Activated CD4-positive, alpha-beta T cell treated with anti-CD3 and anti-CD28 coated beads, Interleukin-2, Interleukin-6, amounts not matched to agents 100 ng/mL and 50 ng/mL, durations not matched to agents 16 hours and 8 hours (primary cell): ENCODE data around the gene ATP4A.

ENCODE experiments used
- DNase-seq: peaks from one replicate; pipeline ENCODE4 v3.0.0-alpha.2; 2020

Gene ATP4A

DNA sequence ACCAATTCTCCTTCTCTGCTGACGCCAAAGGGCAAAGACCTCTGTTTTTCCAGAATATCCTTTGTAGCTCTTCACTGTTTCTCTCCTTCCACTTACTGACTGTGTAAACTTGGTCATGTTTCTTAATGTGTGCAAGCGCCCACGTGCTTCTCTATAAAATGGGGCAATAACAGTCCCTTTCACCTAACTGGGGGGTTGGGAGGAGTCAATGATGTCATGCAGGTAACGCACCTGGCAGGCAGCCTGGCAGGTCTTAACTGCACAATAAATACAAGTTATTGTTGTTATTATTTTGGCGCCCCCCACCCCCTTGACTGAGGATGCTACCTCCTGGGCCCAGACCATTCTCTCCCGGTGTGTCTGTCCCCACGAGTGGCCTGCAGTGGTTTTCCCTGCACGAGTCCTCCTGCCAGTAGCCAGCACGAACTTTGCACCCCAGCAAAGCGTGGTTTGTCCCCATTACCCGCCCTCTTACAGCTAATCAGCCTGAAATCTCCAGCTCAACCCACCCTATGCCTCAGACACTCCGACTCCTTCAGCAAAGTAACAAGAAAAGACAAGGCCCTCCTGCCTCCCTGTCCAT, 40.6 kb downstream of the ATP4A start:
- DNase-seq, result no peak

DNA sequence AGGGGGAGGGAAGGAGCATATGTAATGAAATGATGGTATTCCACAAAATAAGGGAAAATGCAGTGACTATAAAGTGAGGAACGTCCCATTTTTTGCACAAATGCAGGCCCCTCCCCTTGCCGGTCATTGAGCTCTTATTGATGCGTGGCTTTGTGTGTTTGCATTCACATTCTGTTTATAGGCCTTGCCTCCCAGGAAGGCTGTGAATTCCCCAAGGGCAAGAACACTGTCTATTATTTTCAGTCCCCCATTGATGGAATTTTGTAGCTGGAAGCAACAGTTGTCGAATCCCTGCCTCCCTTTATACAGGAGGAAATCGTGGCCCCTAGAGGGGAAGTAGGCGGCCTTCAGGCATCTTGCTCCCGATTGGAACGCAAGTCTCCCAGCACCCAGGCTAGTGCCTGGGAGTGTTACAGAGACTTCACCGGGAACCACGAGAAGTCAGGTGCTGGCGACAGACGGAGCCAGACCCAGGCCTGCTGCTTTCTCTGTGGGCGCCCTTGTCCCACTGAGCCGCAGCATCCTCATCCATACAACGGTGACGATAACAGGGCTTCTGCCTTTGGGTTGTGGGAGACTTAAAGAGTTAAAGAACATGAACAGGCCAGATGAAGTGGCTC, 42.2 kb downstream of the ATP4A start:
- DNase-seq, result no peak

DNA sequence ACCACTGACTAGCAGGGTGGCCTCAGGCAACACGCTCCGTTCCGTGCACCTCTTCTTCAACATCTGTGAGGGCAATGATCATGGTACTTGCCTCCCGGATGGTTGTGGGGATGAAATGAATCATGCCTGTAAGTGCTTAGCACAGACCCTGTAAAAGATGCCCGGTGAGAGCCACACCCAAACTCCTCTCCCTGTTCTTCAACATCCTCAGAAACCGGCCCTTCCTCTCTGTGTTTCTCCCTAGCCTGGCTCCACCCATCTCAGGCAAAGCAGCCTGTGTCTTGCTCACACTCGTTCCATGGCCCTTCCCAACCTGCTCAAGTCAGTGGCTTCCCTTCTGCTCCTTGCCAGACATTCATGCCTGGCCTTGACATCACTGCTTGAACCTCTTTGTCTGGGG, 44.2 kb downstream of the ATP4A start:
- DNase-seq, result no peak

DNA sequence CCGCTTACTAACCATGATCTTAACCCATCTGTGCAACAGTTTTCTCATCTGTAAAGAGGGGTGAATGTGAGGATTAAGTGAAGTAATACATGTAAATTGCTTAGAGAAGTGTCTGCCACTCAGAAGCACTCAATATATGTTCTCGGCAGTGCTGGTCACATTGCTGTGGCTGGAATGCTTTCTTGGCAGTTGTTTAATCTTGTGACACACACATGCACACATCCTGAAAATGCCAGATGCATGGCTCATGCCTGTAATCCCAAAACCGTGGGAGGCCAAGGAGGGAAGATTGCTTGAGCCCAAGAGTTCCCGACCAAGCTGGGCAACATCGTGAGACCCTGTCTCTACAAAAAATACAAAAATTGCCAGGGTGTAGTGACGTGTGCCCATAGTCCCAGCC, 45.1 kb downstream of the ATP4A start:
- DNase-seq, result no peak

DNA sequence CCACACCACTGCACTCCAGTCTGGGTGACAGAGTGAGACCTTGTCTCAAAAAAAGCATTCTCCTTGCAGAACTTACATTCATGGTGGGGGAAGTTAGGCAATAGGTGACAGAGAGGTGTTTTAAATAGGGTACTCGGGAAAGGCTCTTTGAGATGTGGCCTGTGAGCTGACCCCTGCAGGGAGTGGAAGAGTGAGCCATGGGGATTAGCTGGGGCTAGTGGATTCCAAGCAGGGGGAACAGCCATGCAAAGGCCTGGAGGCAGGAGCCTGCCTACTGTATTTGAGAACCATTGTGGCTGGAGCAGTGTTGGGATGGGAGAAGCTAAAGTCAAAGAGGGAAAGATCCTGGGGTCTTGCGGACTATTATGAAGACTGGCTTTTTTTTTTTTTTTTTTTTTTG, 46.1 kb downstream of the ATP4A start:
- no peak for DNase-seq

DNA sequence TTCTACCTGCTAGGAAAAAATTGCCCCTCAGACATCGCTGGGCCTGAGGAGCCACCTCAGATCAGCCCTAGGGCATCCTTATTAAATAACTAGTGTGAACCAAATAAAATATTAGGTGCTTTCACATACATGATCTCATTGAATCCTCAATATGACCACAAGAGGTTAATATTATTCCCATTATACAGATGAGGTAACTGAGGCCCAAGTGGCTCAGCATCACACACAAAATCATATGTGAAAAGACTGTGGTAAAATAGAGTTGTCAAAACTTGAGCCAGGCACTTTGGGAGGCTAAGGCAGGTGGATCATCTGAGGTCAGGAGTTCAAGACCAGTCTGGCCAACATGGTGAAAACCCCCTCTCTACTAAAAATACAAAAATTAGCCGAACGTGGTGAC, 47.1 kb downstream of the ATP4A start:
- no peak for DNase-seq

DNA sequence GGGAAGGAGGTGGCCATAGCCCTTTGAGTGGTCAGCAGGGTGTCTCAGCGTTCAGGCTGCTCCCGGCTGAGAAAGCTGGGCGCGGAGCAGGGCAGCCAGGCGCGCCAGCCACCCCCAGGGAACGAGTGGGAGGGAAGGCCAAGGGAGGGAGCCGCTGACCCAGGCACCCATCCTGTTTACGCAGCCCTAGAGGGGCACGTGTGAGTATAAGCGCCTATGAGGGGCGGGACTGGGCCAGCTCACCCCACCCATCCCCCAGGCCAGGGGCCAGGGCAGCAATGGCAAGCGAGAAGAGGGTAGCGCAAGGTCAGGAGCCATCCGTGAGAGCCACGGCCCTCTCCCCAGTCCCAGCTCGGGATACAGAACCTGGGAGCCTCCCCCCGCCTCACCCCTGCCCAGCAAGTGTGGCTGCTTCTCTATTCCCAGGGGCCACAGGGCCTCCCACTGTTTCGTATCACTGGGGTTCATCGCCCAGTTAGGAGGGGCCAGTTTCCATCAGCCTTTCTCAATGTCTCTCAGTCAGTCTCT, 49.1 kb downstream of the ATP4A start:
- no peak for DNase-seq

DNA sequence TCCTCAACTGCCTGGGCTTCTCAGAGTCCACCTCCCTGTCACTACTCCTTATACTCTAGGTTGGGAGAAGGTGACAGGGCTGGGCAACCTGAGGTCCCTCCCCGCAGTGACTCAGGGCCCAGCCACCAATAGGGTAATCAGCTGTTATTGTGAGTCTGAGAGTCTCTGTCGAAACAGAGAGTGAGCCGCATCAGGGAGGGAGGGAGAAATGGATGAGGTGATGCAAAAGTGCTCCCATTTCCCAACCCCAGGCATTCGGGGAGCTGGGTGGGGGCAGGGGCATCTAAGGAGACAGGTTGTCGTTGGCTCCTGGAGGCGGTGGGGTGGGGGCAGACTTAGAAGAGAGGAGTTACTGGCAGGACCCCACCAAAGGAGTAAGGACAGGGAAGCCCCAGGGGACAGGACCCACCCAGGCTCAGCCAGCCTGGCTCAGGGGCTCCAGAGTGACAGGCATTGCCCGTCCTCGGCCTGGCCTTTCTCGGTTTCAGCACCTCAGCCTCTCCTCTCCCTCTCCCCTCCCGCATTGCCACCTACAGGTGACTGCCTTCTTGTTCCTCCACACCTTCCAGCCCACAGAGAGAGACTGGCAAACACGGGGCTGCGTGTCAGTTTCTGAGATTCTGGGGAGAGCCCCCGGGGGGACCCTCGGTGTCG, 49.7 kb downstream of the ATP4A start, which contains the start of gene DMKN:
TSS of gene DMKN (minus strand) at position 22 of the 654 bp plus-strand sequence. CDS start 174 bp downstream, outside the sequence.
- no peak for DNase-seq

DNA sequence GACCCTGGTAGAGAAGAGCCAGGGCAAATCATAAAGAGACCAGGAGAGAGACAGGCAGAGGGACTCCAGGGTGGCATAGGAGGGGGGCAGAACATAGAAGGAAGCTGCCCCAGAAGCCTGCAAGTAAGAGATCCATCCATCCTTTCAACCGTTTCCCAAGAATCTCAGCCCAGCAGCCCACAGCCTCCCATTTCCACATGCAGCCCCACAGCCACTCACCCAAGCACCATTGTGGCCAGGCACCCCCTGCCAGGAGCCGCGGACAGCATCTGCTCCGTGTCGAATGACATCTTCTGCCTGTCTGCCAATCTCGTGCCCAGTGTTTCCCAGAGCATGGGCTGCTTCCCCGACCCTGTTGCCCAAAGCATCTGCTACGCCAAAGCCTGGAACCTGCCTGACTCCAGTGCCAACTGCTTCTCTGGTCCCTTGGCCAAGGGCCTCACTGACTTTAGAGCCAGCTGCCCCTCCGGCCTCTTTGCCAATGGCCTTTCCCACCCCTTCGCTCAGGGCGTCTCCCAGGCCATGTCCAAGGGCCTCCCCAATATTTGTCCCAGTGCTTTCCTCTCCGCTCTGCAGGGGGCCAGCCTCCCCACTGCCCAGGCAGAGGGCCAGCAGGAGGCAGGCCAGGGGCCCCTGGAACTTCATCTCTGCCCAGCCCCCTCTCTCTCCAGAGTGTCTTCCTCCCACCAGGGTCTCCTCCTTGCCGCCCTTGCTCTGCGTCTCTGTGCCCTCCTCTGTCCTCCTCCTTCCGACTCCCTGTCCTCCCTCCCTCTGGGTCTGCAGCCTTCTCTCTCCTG, 50.4 kb downstream of the ATP4A start:
- DNase-seq, result no peak

DNA sequence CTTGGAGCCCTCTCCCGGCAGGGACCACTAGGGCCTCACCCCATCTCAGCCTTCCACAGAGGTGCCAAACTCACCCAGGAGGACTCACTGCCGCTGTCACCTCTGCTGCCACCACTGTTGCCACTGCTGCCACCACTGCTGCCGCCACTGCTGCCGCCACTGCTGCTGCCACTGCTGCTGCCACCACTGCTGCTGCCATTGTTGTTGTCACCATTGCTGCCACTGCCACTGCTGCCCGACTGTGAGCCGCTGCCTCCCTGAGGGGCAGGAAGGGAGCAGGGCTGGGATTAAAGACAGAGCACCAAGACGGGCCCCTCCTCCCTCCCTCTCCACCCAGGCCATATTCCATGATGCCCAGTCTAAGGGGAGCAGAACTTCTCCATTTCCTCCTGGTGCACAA, 52.1 kb downstream of the ATP4A start:
- DNase-seq, result no peak

DNA sequence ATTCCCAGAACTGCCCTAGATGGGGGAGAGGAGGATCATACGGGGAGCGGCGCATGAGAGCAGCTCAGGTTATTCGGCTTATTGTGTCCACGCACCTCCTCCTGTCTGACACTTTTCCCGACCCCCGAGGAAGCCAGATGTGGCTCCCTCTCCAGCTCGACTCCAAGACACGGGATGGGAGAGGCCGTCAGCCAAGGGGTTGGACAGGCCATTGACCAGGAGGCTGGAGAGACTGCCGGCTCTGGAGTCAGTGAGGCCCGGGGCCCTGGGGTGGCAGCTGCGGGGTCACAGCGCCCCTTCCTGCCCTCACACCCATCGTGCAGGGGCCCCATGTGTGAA, 52.9 kb downstream of the ATP4A start:
- DNase-seq, result no peak

DNA sequence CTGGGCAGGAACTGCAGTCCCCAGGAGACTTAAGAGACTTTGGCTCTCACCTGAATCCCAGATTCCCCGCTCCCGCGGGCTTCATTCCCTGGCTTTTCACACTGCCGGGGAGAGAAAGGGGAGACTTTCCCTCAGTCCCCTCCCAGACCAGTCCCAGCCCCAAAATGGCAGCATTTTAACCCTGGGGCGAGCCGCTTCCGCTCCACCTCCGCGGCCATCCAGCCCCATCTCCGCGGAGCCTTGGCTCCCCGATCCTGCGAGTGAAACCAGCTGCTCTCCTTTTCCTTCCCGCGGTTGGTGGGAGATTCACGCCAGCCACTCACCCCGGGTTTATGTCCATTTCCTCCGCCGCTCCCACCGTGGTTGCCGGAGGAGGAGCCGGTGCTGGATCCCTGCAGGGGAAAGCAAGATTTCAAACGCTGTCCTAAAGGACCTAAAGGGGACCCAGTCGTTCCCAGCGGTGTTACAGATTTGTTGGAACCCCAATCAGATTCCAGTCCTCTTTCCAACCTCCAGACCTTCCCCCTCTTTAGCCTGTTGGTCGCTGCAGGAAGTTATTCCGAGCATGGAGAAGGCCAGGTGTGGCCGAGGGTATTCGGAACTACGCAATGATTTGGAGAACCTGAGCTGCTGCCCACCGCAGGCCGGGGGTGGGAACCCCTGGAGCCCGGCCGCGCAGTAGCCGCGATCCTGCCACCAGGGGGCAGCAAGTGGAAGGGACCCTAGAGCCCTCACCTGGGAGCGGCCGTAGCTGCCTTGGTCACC, 53.4 kb downstream of the ATP4A start:
- peak; percentile 75 for DNase-seq

DNA sequence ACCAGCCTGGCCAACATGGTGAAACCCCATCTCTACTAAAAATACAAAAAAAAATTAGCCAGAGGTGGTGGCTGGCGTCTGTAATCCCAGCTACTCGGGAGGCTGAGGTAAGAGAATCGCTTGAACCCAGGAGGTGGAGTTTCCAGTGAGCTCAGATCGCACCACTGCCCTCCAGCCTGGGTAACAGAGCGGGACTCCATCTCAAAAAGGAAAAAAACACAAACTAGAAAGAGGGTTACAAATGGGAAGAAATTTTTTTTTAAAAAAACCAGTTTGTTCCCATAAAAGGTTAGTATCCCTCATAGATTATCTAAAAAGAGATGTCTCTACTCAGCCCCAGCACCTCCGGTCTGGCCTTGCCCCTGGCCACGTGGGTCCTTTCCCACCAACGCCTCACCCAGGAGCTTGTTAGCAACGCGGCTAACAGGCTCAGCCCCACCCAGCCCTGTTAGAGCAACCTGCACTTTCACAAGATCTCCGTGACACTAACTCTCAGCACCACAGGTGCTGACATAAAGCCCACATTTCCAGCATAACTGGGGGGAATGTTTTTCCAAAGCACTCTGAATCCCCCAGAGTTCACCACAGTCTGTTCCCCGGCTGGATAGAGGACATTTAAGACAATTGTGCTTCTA, 54.3 kb downstream of the ATP4A start:
- peak; percentile 8 for DNase-seq

DNA sequence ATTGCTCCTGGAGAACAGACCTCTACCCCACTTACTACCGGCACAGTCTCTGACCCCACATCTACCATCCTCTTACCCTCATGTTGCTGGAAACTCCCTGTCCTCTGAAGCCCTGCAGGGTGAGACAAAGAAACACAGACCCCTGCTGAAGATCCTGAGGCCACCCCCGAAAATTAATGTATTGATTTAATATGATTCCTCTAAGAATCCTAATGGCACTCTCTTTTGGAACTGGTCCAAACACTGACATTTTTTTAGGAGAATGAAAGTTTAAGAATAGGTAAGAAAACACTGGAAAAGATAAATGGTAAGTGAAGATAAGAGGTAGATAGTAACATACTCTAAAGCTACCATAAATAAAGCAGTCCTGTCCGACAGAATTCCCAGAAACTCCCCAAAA, 55.3 kb downstream of the ATP4A start:
- no peak for DNase-seq

DNA sequence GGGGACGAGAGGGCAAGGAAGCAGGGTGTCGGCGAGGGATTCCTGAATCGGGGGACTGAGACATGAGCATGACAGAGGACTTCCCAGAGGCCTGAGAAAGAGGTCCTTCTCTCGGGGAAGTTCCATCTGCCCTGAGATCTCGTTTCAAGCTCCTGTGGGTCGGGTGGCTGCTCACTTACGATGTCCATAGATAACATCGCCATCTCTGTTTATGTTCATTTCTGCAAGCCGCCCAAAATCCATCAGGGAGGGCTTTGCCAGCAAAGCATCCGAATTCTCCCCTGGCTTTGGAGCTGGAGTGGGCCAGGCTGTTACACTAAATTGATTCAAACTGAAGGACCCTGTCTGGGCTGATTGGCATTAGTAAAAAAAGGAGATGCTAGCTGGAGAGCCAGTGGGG, 55.9 kb downstream of the ATP4A start:
- DNase-seq, result no peak

DNA sequence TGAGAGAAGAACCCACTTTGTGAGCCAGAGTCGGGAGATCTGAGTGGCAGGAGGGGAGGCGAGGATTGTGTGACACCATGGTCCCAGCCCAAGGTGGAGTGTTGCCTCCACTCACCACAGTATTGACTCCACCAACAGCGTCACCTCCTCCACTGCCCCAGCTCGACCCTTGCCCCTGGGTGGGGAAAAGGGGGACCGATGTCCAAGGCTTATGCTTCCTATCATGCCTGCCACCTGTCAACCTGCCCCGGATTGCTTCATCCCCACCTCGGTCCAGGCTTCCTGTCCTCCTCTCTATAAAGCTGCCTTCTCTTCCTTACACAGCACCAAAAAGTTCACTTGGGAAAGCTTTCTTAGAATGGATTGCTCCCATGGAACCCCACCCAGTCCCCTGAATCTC, 57.4 kb downstream of the ATP4A start:
- DNase-seq, result no peak

DNA sequence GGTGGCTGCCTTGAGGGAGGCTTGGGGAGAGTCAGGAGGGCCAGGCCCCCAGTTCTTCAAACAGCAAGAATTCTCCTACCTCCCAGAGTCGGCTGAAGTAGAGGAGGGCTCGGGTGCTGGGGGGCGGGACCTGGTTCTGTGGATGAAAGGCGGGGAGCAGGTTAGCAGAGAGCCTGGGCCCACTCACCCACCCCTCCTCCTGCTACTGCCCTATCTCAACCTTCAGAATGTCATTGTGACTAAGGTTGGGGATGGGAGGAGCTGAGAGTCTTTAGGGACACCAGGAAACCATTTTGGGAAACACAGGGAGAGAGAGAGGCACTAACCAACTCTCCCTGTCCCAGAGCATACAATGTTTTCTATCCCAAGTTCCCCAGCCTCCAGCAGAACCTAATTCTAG, 60.7 kb downstream of the ATP4A start:
- no peak for DNase-seq

DNA sequence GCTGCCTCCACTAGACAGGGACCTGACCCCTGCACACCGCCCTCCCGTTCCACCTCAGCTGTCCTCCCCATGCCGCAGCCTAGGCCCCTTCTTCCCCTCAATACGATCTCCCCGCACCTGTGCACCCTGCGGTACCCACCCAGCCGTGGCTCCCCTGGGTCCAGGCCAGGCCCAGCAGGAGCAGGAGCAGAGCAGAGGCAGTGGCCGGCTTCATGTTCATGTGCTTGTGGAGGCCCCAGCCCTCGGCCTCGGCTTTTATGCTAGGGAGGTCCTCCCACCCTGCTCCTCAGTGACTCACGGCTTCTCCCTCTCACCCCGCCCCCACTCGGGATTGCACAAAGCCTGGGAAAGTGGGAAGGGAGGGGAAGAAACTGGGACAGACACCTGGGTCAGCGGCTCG, 61.8 kb downstream of the ATP4A start:
- no peak for DNase-seq

DNA sequence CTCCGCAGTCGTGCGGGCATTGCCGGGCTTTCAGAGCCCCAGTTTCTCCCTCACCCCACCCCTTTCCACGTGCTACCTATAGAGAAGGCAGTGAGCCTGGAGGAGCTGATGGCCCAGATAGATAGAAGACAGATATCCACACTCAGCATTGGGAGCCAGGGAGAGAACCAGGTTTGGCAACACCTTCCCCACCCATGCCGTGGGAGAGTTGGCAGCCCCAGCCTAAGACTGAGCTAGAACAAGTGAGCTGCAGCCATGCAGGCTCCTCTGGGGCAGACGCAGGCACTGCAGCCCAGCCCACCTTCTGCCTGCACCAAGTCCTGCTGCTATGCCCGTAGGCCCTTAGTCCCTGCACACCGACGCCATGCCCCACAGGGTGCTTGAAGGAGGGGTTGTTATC, 62.8 kb downstream of the ATP4A start:
- no peak for DNase-seq
